Right lung (tissue), 10 donors: ENCODE results near the gene COMMD2. TPM values are rescaled to one million over a fixed set of nuclear protein-coding genes. Genes with fewer than 3 reads are reported as not detected.

Experiments used
- DNase-seq, 2 donors: peaks; one replicate each; pipeline ENCODE4 v3.0.0-alpha.2; 2013
- long read RNA-seq, 8 donors: transcript quantifications; one replicate each; lab custom pipeline, GENCODE V29; 2026
- polyA plus RNA-seq, 5 donors: library from polyadenylated mRNA; unstranded; fragments of 120-200 nt; gene quantifications; one replicate each; pipeline versions ENCODE4 v1.2.1 to v1.2.3, GENCODE V29; 2013; ENCODE audit warnings: inconsistent platforms in 1 of 5, low replicate concordance in 1 of 5; ENCODE audit not compliant: insufficient read length in 5 of 5, insufficient read depth in 1 of 5

COMMD2 gene
- polyA plus RNA-seq = 10 to 100 TPM; 52.5 to 82.0 (median 63.3) TPM
- long read RNA-seq, donor 1, transcript COMMD2-203 (5 exons, 3,706 nt) = major isoform, 31 of 50 reads
- long read RNA-seq, donor 1, transcript COMMD2-201 (4 exons, 739 nt) = minor isoform, 5 of 50 reads
- long read RNA-seq, donor 1, transcript COMMD2-202 (4 exons, 628 nt) = minor isoform, 5 of 50 reads
- long read RNA-seq, donor 1, partial matches to known transcripts = 5 of 50 reads
- long read RNA-seq, donor 1, other reads (novel, unspliced or antisense) = 0 of 50 reads
- long read RNA-seq, donor 2, transcript COMMD2-203 (5 exons, 3,706 nt) = major isoform, 38 of 42 reads
- long read RNA-seq, donor 2, partial matches to known transcripts = 0 of 42 reads
- long read RNA-seq, donor 2, other reads (novel, unspliced or antisense) = 0 of 42 reads
- long read RNA-seq, donor 3, transcript COMMD2-203 (5 exons, 3,706 nt) = major isoform, 23 of 32 reads
- long read RNA-seq, donor 3, partial matches to known transcripts = 0 of 32 reads
- long read RNA-seq, donor 3, other reads (novel, unspliced or antisense) = 0 of 32 reads
- long read RNA-seq, donor 4, transcript COMMD2-203 (5 exons, 3,706 nt) = major isoform, 13 of 17 reads
- long read RNA-seq, donor 4, partial matches to known transcripts = 0 of 17 reads
- long read RNA-seq, donor 4, other reads (novel, unspliced or antisense) = 0 of 17 reads
- long read RNA-seq, donor 5, transcript COMMD2-203 (5 exons, 3,706 nt) = major isoform, 38 of 47 reads
- long read RNA-seq, donor 5, transcript COMMD2-201 (4 exons, 739 nt) = minor isoform, 6 of 47 reads
- long read RNA-seq, donor 5, partial matches to known transcripts = 0 of 47 reads
- long read RNA-seq, donor 5, other reads (novel, unspliced or antisense) = 0 of 47 reads
- long read RNA-seq, donor 6, transcript COMMD2-203 (5 exons, 3,706 nt) = major isoform, 31 of 41 reads
- long read RNA-seq, donor 6, partial matches to known transcripts = 0 of 41 reads
- long read RNA-seq, donor 6, other reads (novel, unspliced or antisense) = 0 of 41 reads
- long read RNA-seq, donor 7, transcript COMMD2-203 (5 exons, 3,706 nt) = major isoform, 28 of 34 reads
- long read RNA-seq, donor 7, partial matches to known transcripts = 0 of 34 reads
- long read RNA-seq, donor 7, other reads (novel, unspliced or antisense) = 0 of 34 reads
- long read RNA-seq, donor 8, transcript COMMD2-203 (5 exons, 3,706 nt) = major isoform, 12 of 16 reads
- long read RNA-seq, donor 8, partial matches to known transcripts = 0 of 16 reads
- long read RNA-seq, donor 8, other reads (novel, unspliced or antisense) = 0 of 16 reads

GRCh38 chr3:149752051-149752787, at the start of gene COMMD2:
Gene COMMD2, minus strand, starts transcription at chr3:149752489. Its CDS starts 45 bp downstream, at chr3:149752444.
- peak; percentile 80 to 82 for DNase-seq

GRCh38 chr3:149801639-149802038, 49.4 kb upstream of the COMMD2 start:
- no peak for DNase-seq

GRCh38 chr3:149801195-149801594, 48.9 kb upstream of the COMMD2 start:
- no peak for DNase-seq

- no peak for DNase-seq
Observed at GRCh38 chr3:149800693-149801092, 48.4 kb upstream of the COMMD2 start.

GRCh38 chr3:149796026-149796425, 43.7 kb upstream of the COMMD2 start:
- no peak for DNase-seq

GRCh38 chr3:149792452-149793270, 40.4 kb upstream of the COMMD2 start, which contains the start of gene ANKUB1:
Gene ANKUB1, minus strand, starts transcription at chr3:149792554. Its CDS starts 188 bp downstream, at chr3:149792366.
- no peak for DNase-seq

- no peak for DNase-seq
Observed at GRCh38 chr3:149790698-149791097, 38.4 kb upstream of the COMMD2 start.

GRCh38 chr3:149790268-149790667, 38.0 kb upstream of the COMMD2 start:
- no peak for DNase-seq

- no peak for DNase-seq
Observed at GRCh38 chr3:149784064-149784704, 31.9 kb upstream of the COMMD2 start.

- no peak for DNase-seq
Observed at GRCh38 chr3:149783576-149783975, 31.3 kb upstream of the COMMD2 start.

- no peak for DNase-seq
Observed at GRCh38 chr3:149781741-149782140, 29.5 kb upstream of the COMMD2 start.

- DNase-seq = no peak
Observed at GRCh38 chr3:149781211-149781610, 28.9 kb upstream of the COMMD2 start.

- DNase-seq = no peak
Observed at GRCh38 chr3:149777414-149778214, 25.3 kb upstream of the COMMD2 start.

GRCh38 chr3:149776170-149776569, 23.9 kb upstream of the COMMD2 start:
- no peak for DNase-seq

GRCh38 chr3:149772861-149773260, 20.6 kb upstream of the COMMD2 start:
- DNase-seq = no peak

- peak; percentile 13 to 24 for DNase-seq
Observed at GRCh38 chr3:149771652-149772271, 19.5 kb upstream of the COMMD2 start.

GRCh38 chr3:149770246-149770645, 18.0 kb upstream of the COMMD2 start:
- no peak for DNase-seq

- DNase-seq = no peak
Observed at GRCh38 chr3:149768704-149769103, 16.4 kb upstream of the COMMD2 start.
